Left cardiac atrium (tissue), 4 donors: ENCODE results near the gene RNF150. TPM values are rescaled to one million over a fixed set of nuclear protein-coding genes. Genes with fewer than 3 reads are reported as not detected.

ENCODE experiments used
- ATAC-seq, 2 donors: fragments of 200-7000 bp; cut with Tn5 transposase; one replicate each; pipeline ENCODE4 v1.9.1; 2020; ENCODE audit warnings: mild to moderate bottlenecking in 2 of 2, moderate library complexity in 2 of 2
- DNase-seq: peaks from one replicate; pipeline ENCODE4 v3.0.0-alpha.2; 2020
- intact Hi-C, 2 donors: fragments of 100-400 bp; cut with DNase I; formaldehyde crosslinking; loops; one replicate each; pipeline versions ENCODE4 v1.14.1 to v1.15.1; 2022 to 2023
- total RNA-seq, 2 donors: library from RNA; stranded (reverse); fragmentation: NEBNext Ultra II Directional; extraction: Animal tissue kit (Norgen Biotek cat#: 25700); gene quantifications; one replicate each; pipeline ENCODE4 v1.2.1, GENCODE V29; 2021
- donor health status: DM: no; HTN: yes; CAD: no.
- donor health status: DM: no; HTN: yes; CAD: no; lungs with severe emphysema.
- donor health status: DM: yes; HTN: yes; CAD: no.
- donor health status: Dilated cardiomyopathy.

Gene RNF150
- total RNA-seq, 2 donors from 2014 or later, result 38.4 to 40.0 TPM

- ATAC-seq (no peak), DNase-seq (no peak)
- intact Hi-C loops, result no loop called here
These were observed 229.5 kb downstream of the RNF150 start for GRCh38 chr4:140903522-140904475.

GRCh38 chr4:140901736-140902336 lies 231.4 kb downstream of the RNF150 start:
- no peak for ATAC-seq
- intact Hi-C loops, result no loop called here
- DNase-seq, result no peak

DNA sequence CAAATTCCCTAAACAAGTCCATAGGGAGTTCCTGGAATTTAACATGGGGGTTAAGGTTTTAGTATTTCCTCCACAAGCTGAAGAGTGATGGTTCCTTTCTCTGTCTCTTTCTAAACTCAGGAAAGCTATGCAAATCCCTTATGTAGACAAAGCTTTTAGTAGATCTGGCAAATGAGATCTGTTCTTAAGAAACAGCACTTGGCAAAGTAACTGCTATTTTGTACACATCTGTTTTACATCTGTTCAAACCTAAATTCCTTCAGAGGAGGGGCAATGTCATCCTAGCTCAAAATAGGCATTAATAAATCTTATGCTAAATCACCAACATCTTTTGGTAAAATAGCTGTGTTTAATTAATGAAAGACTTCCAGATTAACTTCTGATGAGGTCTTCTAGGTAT lies 239.3 kb downstream of the RNF150 start:
- DNase-seq (no peak), ATAC-seq (peak in 1 of 2 donors; percentile 27)
- intact Hi-C loops, result no loop called here

GRCh38 chr4:140888054-140888453 lies 245.2 kb downstream of the RNF150 start:
- intact Hi-C loops, result loop anchor here in 1 of 2 donors (5.0 to 10.0 kb wide), 3 partner anchors 47 to 244 kb away; partner anchors contain the start of gene RNF150
- DNase-seq, result no peak
- ATAC-seq, result no peak

DNA sequence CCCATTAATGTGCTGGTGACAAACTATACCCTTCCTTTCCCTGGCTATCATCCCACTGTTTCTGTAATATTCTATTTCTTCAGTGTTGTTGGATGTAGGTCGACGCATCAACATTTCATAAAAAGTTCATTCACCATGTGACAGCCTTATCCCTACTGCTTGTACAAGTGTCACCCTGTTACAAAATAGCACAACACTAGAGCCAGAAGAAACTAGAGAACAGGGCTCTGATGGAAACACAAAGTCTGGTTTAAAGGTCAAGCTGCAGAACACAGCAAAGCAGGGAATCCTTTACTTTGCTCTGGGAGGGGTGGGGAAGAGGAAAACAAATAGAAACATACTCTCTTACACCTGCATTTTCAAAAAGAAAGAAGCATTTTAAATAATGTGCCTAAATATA lies 245.8 kb downstream of the RNF150 start:
- no peak for DNase-seq
- intact Hi-C loops, result loop anchor here in 1 of 2 donors (5.0 to 10.0 kb wide), 3 partner anchors 47 to 245 kb away; partner anchors contain the start of gene RNF150
- peak; percentile 41 to 78 for ATAC-seq

DNA sequence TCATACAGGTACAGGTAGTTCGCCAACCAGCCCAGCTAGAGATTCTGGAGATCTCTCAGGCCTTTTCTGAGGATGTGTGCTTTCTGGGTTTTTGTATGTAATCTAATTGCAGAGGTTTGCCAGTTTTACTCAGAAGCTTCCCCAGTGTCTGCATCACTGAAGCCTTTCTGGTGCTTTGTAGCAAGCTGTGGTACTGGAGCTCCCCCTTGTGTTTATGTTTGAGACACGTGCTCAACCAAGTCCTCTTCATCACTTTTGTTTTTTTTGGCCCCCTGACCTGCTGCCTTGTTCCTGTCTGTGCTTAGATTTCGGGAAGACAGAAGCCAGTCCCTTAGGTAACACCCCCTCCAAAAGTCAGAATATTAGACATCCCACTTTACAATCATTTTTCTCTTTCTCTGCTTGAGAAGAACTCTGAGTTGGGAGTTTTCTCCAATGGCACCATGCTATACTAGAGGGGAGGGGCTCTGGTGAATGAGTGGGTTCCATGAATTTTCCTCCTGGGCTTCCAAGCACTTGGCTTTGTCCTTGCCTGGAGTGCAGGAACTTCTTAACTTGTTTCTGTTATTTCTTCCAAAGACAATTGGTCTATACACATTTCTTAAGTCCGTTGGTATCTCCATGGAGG lies 248.7 kb downstream of the RNF150 start:
- intact Hi-C loops, result loop anchor here in 1 of 2 donors (2.0 to 10.0 kb wide), 4 partner anchors 24 to 248 kb away; partner anchors contain the start of gene RNF150
- DNase-seq, result peak; percentile 24

GRCh38 chr4:140877781-140878180 lies 255.5 kb downstream of the RNF150 start:
- DNase-seq (no peak), ATAC-seq (no peak)
- intact Hi-C loops, result no loop called here

More for the DNA sequence above, 248.7 kb downstream of the RNF150 start:
- peak; percentile 86 to 88 for ATAC-seq

GRCh38 chr4:140876615-140877364 lies 256.5 kb downstream of the RNF150 start:
- intact Hi-C loops, result no loop called here
- no peak for DNase-seq
- peak in 1 of 2 donors; percentile 54 for ATAC-seq

GRCh38 chr4:140875746-140876452 lies 257.4 kb downstream of the RNF150 start:
- ATAC-seq (no peak), DNase-seq (no peak)
- intact Hi-C loops, result no loop called here

DNA sequence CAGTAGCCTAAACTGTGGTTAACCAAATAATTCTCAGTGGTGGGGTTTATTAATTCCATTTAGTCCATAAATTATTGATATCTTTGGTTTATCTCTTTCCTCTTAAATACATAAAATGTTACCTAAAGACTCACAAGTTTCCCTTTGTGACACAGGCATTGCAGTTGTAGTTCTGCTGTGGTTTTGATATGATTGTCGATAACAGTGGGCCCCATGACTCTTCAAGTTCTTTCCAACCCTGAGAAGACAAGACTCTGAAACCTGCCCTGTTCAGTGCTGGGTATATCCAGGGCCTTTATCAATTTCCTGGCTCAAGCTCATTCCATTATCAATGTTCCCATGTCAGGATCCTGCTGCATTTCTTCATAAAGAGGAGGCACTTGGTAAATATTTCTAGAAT lies 259.2 kb downstream of the RNF150 start:
- DNase-seq (no peak), ATAC-seq (no peak)
- intact Hi-C loops, result no loop called here

- intact Hi-C loops, result no loop called here
- ATAC-seq (no peak), DNase-seq (no peak)
These were observed 261.9 kb downstream of the RNF150 start for GRCh38 chr4:140871368-140871767.

- DNase-seq (no peak), ATAC-seq (no peak)
- intact Hi-C loops, result no loop called here
These were observed 262.8 kb downstream of the RNF150 start for GRCh38 chr4:140870427-140870826.

GRCh38 chr4:140869446-140869845 lies 263.8 kb downstream of the RNF150 start:
- intact Hi-C loops, result no loop called here
- ATAC-seq, result no peak

GRCh38 chr4:140867356-140867755 lies 265.9 kb downstream of the RNF150 start:
- DNase-seq (no peak), ATAC-seq (peak; percentile 41 to 73)
- intact Hi-C loops, result no loop called here

More at GRCh38 chr4:140869446-140869845, 263.8 kb downstream of the RNF150 start:
- no peak for DNase-seq

DNA sequence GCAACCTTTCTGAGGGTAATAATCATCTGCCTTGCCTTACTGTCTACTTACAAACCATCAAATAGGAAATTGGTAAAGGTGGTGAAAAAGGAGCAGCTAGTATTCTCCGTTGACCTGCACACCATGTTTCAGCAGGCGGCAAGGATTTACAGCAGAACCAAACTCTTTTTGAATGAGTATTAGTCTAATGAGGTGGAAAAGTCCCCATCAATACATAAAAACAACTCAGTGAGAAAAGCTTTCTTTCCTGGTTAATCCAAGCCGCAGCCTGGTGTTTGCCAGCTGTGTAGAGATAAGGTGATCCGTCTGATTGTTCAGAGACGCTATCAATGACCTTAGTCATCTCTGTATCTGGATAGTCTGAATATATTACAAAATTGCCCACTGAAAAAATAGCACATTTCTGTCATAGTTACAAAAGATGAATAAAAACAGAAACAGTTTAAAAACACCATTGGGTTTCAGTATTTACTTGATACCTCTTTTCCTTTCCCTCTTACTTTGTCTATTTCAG lies 266.7 kb downstream of the RNF150 start:
- intact Hi-C loops, result no loop called here
- ATAC-seq (no peak), DNase-seq (no peak)

DNA sequence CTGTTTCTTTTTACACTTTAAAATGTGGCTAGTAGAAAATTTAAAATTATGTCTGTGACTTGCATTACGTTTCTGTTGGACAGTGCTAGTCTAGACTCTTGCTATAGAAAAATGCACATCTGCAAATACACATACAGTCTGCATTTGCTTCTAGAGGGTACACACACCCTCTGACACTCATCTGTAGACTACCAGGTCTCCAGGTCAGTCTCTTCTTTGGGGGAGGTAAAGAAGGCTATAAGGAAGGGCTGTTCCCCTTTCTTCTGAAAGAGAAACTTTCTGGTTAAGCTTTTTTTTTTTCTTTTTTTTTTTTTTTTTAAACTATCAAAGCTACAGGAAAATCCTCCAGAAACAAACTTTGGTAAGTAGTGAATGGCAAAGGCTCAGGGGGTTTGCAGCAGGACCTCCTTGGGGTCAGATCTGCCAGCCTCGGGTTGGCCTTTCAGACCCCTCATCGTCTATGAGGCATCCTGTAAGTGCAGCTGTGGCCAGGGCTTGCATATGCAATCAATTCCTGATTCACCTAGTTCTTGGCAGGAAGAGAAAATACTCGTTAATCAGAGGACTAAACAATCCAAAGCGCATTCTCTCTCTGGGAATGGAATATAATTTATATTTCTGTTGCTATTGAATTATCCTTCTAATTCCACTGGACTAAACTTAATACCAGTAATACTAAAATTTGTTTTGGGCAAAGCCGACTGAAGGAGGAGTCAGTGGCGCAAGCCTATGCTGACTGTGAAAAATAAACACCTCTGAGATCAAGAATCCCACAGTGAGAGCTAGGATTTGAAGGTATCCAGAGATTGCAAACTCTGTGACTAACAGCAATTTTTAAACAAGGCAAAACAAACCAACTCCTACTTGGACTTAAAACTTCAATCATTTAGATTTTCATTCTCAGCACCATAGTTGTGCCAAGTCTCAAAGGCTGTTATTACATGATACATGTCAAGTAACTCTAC lies 267.7 kb downstream of the RNF150 start:
- ATAC-seq (peak in 1 of 2 donors; percentile 59), DNase-seq (no peak)
- intact Hi-C loops, result no loop called here

GRCh38 chr4:140863197-140863596 lies 270.1 kb downstream of the RNF150 start:
- ATAC-seq, result no peak
- DNase-seq, result no peak
- intact Hi-C loops, result loop anchor here in 1 of 2 donors (5.0 kb wide), 1 partner anchor 269 kb away; the partner anchor contains the start of gene RNF150
